GM21390 (cell line): ENCODE data around the gene RAMACL.

Experiments used
- ATAC-seq: cut with Tn5 transposase; IDR thresholded peaks from one replicate; pipeline ENCODE4 v1.9.1; 2021; ENCODE audit not compliant: unreplicated experiment

Gene RAMACL

GRCh38 chr6:166580076-166581050 is 6.1 kb downstream of the RAMACL start:
- ATAC-seq, result no peak

- no peak for ATAC-seq
Measured at GRCh38 chr6:166579237-166579850, 7.1 kb downstream of the RAMACL start.

GRCh38 chr6:166578536-166579236 is 7.8 kb downstream of the RAMACL start:
- no peak for ATAC-seq

GRCh38 chr6:166575205-166575604 is 11.3 kb downstream of the RAMACL start:
- no peak for ATAC-seq

GRCh38 chr6:166573511-166574216 is 12.8 kb downstream of the RAMACL start:
- ATAC-seq, result no peak

- no peak for ATAC-seq
Measured at GRCh38 chr6:166572370-166573261, 13.9 kb downstream of the RAMACL start.

GRCh38 chr6:166570929-166571713 is 15.4 kb downstream of the RAMACL start:
- no peak for ATAC-seq

- ATAC-seq, result no peak
Measured at GRCh38 chr6:166569206-166569605, 17.3 kb downstream of the RAMACL start.

GRCh38 chr6:166567813-166568212 is 18.7 kb downstream of the RAMACL start:
- ATAC-seq, result no peak

GRCh38 chr6:166567107-166567506 is 19.4 kb downstream of the RAMACL start:
- ATAC-seq, result no peak

- no peak for ATAC-seq
Measured at GRCh38 chr6:166566026-166567011, 20.2 kb downstream of the RAMACL start.

GRCh38 chr6:166565084-166565967 is 21.2 kb downstream of the RAMACL start:
- no peak for ATAC-seq

GRCh38 chr6:166563805-166564204 is 22.7 kb downstream of the RAMACL start:
- no peak for ATAC-seq

- ATAC-seq, result no peak
Measured at GRCh38 chr6:166563200-166563599, 23.3 kb downstream of the RAMACL start.

GRCh38 chr6:166562726-166563125 is 23.8 kb downstream of the RAMACL start:
- ATAC-seq, result no peak

- no peak for ATAC-seq
Measured at GRCh38 chr6:166561771-166562359, 24.6 kb downstream of the RAMACL start.

GRCh38 chr6:166560222-166560621 is 26.3 kb downstream of the RAMACL start:
- no peak for ATAC-seq
